Psoas muscle (tissue), 8 donors: ENCODE data around the gene ATP5PO. TPM values are rescaled to one million over a fixed set of nuclear protein-coding genes. Genes with fewer than 3 reads are reported as not detected.

Source experiments
- ATAC-seq, 4 donors: fragments of 200-7000 bp; cut with Tn5 transposase; one replicate each; pipeline ENCODE4 v1.9.1; 2020; ENCODE audit warnings: moderate library complexity in 3 of 4, mild to moderate bottlenecking in 2 of 4
- DNase-seq, 2 donors: peaks; one replicate each; pipeline ENCODE4 v3.0.0-alpha.2; 2020
- H3K27ac ChIP-seq: fragments of 200-600 bp; one replicate; pipeline ENCODE4 v1.8.0; 2022
- H3K27me3 ChIP-seq, 3 donors: fragments of 200-600 bp in 1 of 3; one replicate each; pipeline versions ENCODE4 v1.6.1 to v1.8.0; 2013 to 2022; ENCODE audit warnings: low read length in 2 of 3, mild to moderate bottlenecking in 2 of 3, moderate library complexity in 1 of 3; ENCODE audit not compliant: insufficient read depth in 3 of 3
- H3K36me3 ChIP-seq, 2 donors: fragments of 200-600 bp in 1 of 2; one replicate each; pipeline versions ENCODE4 v1.6.1 to v1.8.0; 2013 to 2022; ENCODE audit warnings: low read depth in 1 of 2, mild to moderate bottlenecking in 1 of 2, moderate library complexity in 1 of 2; ENCODE audit not compliant: insufficient read depth in 1 of 2
- H3K4me1 ChIP-seq: fragments of 200-600 bp; one replicate; pipeline ENCODE4 v1.8.0; 2022
- H3K4me3 ChIP-seq: fragments of 200-600 bp; one replicate; pipeline ENCODE4 v1.8.0; 2022; ENCODE audit warnings: mild to moderate bottlenecking
- H3K9me3 ChIP-seq: fragments of 200-600 bp; one replicate; pipeline ENCODE4 v1.8.0; 2022
- WGBS, 3 donors: extraction: QIAGEN DNeasy Blood & Tissue Kit; methylation state at CpG; one replicate each; pipeline versions ENCODE4 v1.1.6 to v1.1.7; 2013; 5-methylcytosine and 5-hydroxymethylcytosine counted together
- intact Hi-C, 2 donors: fragments of 100-400 bp; cut with DNase I; formaldehyde crosslinking; loops; one replicate each; pipeline versions ENCODE4 v1.11.0 to v1.14.2; 2022
- polyA plus RNA-seq, 3 donors: library from polyadenylated mRNA; stranded (reverse); fragments of 200-250 nt; gene quantifications; one replicate each; pipeline ENCODE4 v1.2.3, GENCODE V29; 2013
- total RNA-seq, 4 donors: library from RNA; stranded (reverse); fragmentation: NEBNext Ultra II Directional in 2 of 4; extraction: Animal tissue kit (Norgen Biotek cat#: 25700) in 2 of 4; gene quantifications; one replicate each; pipeline versions ENCODE4 v1.2.1 to v1.2.4, GENCODE V29; 2021 to 2023
- TF ChIP-seq, protein P1 (sequence below): fragments of 200-600 bp; IDR thresholded peaks from one replicate; pipeline ENCODE4 v1.8.0; 2022; ENCODE audit warnings: antibody characterized with exemption
- donor health status: healthy with polysubstance abuse.
- donor health status: DM: no; HTN: no; CAD: no; lungs with moderate emphysema.
- donor health status: Bipolar disorder and iron deficiency.
- donor health status: healthy.
- donor health status: DM: yes; HTN: yes; CAD: no.
- donor health status: DM: no; HTN: no; CAD: no.
- donor health status: DM: no; HTN: no; CAD: no.
- donor health status: DM: yes; HTN: yes; CAD: no.

The ATP5PO gene
- total and polyA plus RNA-seq, 7 donors, result 294 to 680 (median 473) TPM

- WGBS, 3 donors, result 53 to 64% (median 64%) methylated on average over 13 of the region's 13 CpGs
- ATAC-seq (peak; percentile 82 to 84 (median 84)), DNase-seq (peak in 1 of 2 donors; percentile 47)
- Histone ChIP-seq H3K4me1 (peaks cover 6% of the 10 kb centered on the region), H3K9me3 (no peaks in the 10 kb centered on the region), H3K36me3 (peaks cover 10 to 78% of the 10 kb centered on the region in 2 donors), H3K27me3 (no peaks in the 10 kb centered on the region), H3K4me3 (no peak overlapping the region), H3K27ac (peak overlapping the region; percentile 57)
- TF ChIP-seq, protein P1, sequence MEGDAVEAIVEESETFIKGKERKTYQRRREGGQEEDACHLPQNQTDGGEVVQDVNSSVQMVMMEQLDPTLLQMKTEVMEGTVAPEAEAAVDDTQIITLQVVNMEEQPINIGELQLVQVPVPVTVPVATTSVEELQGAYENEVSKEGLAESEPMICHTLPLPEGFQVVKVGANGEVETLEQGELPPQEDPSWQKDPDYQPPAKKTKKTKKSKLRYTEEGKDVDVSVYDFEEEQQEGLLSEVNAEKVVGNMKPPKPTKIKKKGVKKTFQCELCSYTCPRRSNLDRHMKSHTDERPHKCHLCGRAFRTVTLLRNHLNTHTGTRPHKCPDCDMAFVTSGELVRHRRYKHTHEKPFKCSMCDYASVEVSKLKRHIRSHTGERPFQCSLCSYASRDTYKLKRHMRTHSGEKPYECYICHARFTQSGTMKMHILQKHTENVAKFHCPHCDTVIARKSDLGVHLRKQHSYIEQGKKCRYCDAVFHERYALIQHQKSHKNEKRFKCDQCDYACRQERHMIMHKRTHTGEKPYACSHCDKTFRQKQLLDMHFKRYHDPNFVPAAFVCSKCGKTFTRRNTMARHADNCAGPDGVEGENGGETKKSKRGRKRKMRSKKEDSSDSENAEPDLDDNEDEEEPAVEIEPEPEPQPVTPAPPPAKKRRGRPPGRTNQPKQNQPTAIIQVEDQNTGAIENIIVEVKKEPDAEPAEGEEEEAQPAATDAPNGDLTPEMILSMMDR, result peak; percentile 60
- intact Hi-C loops, result loop anchor here (5.0 to 10.0 kb wide), 2 partner anchors 257 to 259 kb away; partner anchors contain the start of genes CRYZL1 (in 2 of the 2) and ITSN1 (in 2 of the 2)
Measured at GRCh38 chr21:33901412-33902288, 14.0 kb downstream of the ATP5PO start.

DNA sequence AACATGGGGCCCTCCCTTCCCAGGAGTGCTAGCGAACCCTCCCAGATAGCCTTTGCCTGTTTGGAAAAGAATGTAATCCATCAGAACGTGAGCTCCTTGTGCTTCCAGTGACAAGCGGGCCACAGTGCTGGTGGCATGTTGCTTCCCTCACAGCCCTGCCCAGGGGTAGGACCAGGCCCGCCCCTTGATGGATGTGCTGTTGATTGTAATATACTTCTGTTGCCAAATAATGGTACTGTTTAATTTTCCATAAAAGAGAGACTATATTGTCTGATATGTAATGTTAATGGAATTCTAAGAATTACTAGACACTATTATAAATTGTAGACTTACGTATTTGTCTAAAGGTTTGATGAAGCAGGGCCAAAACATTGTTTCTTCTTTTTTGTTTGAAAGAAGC lies 16.4 kb downstream of the ATP5PO start:
- TF ChIP-seq, protein P1, result no peak
- 74 to 84% (median 83%) methylated on average over 5 of the region's 5 CpGs for WGBS, 3 donors
- no peaks in the 10 kb centered on the region for H3K9me3 ChIP-seq
- no peak for DNase-seq
- intact Hi-C loops, result loop anchor here in 1 of 2 donors (5.0 kb wide), 1 partner anchor 72 kb away; no protein-coding TSS in a partner anchor
- ATAC-seq, result no peak
- peaks cover 2 to 54% of the 10 kb centered on the region in 2 donors for H3K36me3 ChIP-seq
- H3K27ac ChIP-seq, result no peak overlapping the region
- no peaks in the 10 kb centered on the region for H3K27me3 ChIP-seq
- peaks cover 15% of the 10 kb centered on the region for H3K4me1 ChIP-seq
- H3K4me3 ChIP-seq, result no peak overlapping the region

- DNase-seq, result no peak
- H3K4me3 ChIP-seq, result no peak overlapping the region
- H3K27me3 ChIP-seq, result no peaks in the 10 kb centered on the region
- TF ChIP-seq, protein P1, result no peak
- intact Hi-C loops, result loop anchor here in 1 of 2 donors (5.0 kb wide), 1 partner anchor 71 kb away; no protein-coding TSS in a partner anchor
- H3K4me1 ChIP-seq, result peaks cover 17% of the 10 kb centered on the region
- no peak for ATAC-seq
- WGBS, 3 donors, result 85 to 90% (median 89%) methylated on average over 3 of the region's 3 CpGs
- peaks cover 2 to 48% of the 10 kb centered on the region in 2 donors for H3K36me3 ChIP-seq
- H3K27ac ChIP-seq, result no peak overlapping the region
- no peaks in the 10 kb centered on the region for H3K9me3 ChIP-seq
Measured at GRCh38 chr21:33898586-33898985, 17.0 kb downstream of the ATP5PO start.

GRCh38 chr21:33897739-33898138 lies 17.9 kb downstream of the ATP5PO start:
- ATAC-seq (no peak), DNase-seq (no peak)
- H3K27ac ChIP-seq, result no peak overlapping the region
- intact Hi-C loops, result loop anchor here in 1 of 2 donors (5.0 kb wide), 1 partner anchor 70 kb away; no protein-coding TSS in a partner anchor
- no peak overlapping the region for H3K4me3 ChIP-seq
- peaks cover 2 to 39% of the 10 kb centered on the region in 2 donors for H3K36me3 ChIP-seq
- no peaks in the 10 kb centered on the region for H3K9me3 ChIP-seq
- peaks cover 17% of the 10 kb centered on the region for H3K4me1 ChIP-seq
- H3K27me3 ChIP-seq, result no peaks in the 10 kb centered on the region
- WGBS, 3 donors, result 91 to 94% (median 93%) methylated on average over 3 of the region's 3 CpGs
- TF ChIP-seq, protein P1, result no peak
